Measurements from ENCODE around the gene WEE1. TPM values are rescaled to one million over a fixed set of nuclear protein-coding genes. Genes with fewer than 3 reads are reported as not detected.
"Not testable (repeated sequence)": the region's sequence is repeated elsewhere in the genome, so short reads cannot be mapped to it uniquely, and the experiment has no call there.

WEE1 gene
- total RNA-seq, 1 donor from 2014 or later = 66.4 TPM

- Mint-ChIP-seq H3K27ac (peak overlapping the region; percentile 47), H3K4me1 (peaks cover 43% of the 10 kb centered on the region), H3K9me3 (no peaks in the 10 kb centered on the region), H3K36me3 (no peaks in the 10 kb centered on the region), H3K4me3 (no peak overlapping the region), H3K27me3 (ENCODE audit: low read depth) (no peaks in the 10 kb centered on the region)
- no peak for DNase-seq (ENCODE audit: low spot score in 2 of 2, unreplicated experiment in 2 of 2)
- TF ChIP-seq CTCF (IDR thresholded peaks at IDR 0.05; ENCODE audit: unreplicated experiment) = no peak
Measured at GRCh38 chr11:9616858-9617257, 43.4 kb downstream of the WEE1 start.

- no peak for DNase-seq (ENCODE audit: low spot score in 2 of 2, unreplicated experiment in 2 of 2)
- Mint-ChIP-seq H3K27ac (peak overlapping the region; percentile 68), H3K27me3 (ENCODE audit: low read depth) (no peaks in the 10 kb centered on the region), H3K4me3 (no peak overlapping the region), H3K4me1 (peaks cover 41% of the 10 kb centered on the region), H3K36me3 (peaks cover 1% of the 10 kb centered on the region), H3K9me3 (no peaks in the 10 kb centered on the region)
- no peak for TF ChIP-seq CTCF (IDR thresholded peaks at IDR 0.05; ENCODE audit: unreplicated experiment)
Measured at GRCh38 chr11:9617940-9618339, 44.5 kb downstream of the WEE1 start.

GRCh38 chr11:9619004-9619403 lies 45.5 kb downstream of the WEE1 start:
- no peaks in the 10 kb centered on the region for H3K27me3 Mint-ChIP-seq (ENCODE audit: low read depth)
- no peak for DNase-seq (ENCODE audit: low spot score in 2 of 2, unreplicated experiment in 2 of 2)
- no peaks in the 10 kb centered on the region for H3K9me3 Mint-ChIP-seq
- H3K4me1 Mint-ChIP-seq = peaks cover 33% of the 10 kb centered on the region
- no peak overlapping the region for H3K4me3 Mint-ChIP-seq
- peak overlapping the region; percentile 82 for H3K27ac Mint-ChIP-seq
- TF ChIP-seq CTCF (IDR thresholded peaks at IDR 0.05; ENCODE audit: unreplicated experiment) = no peak
- H3K36me3 Mint-ChIP-seq = peaks cover 1% of the 10 kb centered on the region

- no peak overlapping the region for H3K27ac Mint-ChIP-seq
- H3K27me3 Mint-ChIP-seq (ENCODE audit: low read depth) = no peaks in the 10 kb centered on the region
- H3K4me3 Mint-ChIP-seq = no peak overlapping the region
- TF ChIP-seq CTCF (IDR thresholded peaks at IDR 0.05; ENCODE audit: unreplicated experiment) = no peak
- H3K9me3 Mint-ChIP-seq = no peaks in the 10 kb centered on the region
- no peak for DNase-seq (ENCODE audit: low spot score in 2 of 2, unreplicated experiment in 2 of 2)
- peaks cover 1% of the 10 kb centered on the region for H3K36me3 Mint-ChIP-seq
- H3K4me1 Mint-ChIP-seq = peaks cover 31% of the 10 kb centered on the region
Measured at GRCh38 chr11:9619971-9620370, 46.5 kb downstream of the WEE1 start.

GRCh38 chr11:9622353-9622752 lies 48.9 kb downstream of the WEE1 start:
- H3K4me1 Mint-ChIP-seq = peaks cover 27% of the 10 kb centered on the region
- DNase-seq (ENCODE audit: low spot score in 2 of 2, unreplicated experiment in 2 of 2) = not testable (repeated sequence)

GRCh38 chr11:9623053-9623452 lies 49.6 kb downstream of the WEE1 start:
- H3K36me3 Mint-ChIP-seq; H3K9me3 Mint-ChIP-seq; H3K4me3 Mint-ChIP-seq; H3K27ac Mint-ChIP-seq; DNase-seq (ENCODE audit: low spot score in 2 of 2, unreplicated experiment in 2 of 2); H3K27me3 Mint-ChIP-seq (ENCODE audit: low read depth): not testable (repeated sequence)
- H3K4me1 Mint-ChIP-seq = peaks cover 22% of the 10 kb centered on the region

More at GRCh38 chr11:9622353-9622752, 48.9 kb downstream of the WEE1 start:
- not testable (repeated sequence) for H3K4me3 Mint-ChIP-seq; H3K27ac Mint-ChIP-seq; H3K9me3 Mint-ChIP-seq; H3K27me3 Mint-ChIP-seq (ENCODE audit: low read depth); H3K36me3 Mint-ChIP-seq

GRCh38 chr11:9624448-9624847 lies 51.0 kb downstream of the WEE1 start:
- no peak for DNase-seq (ENCODE audit: low spot score in 2 of 2, unreplicated experiment in 2 of 2)
- Mint-ChIP-seq H3K9me3 (no peaks in the 10 kb centered on the region), H3K4me1 (peaks cover 16% of the 10 kb centered on the region), H3K4me3 (no peak overlapping the region), H3K27me3 (ENCODE audit: low read depth) (no peaks in the 10 kb centered on the region), H3K27ac (peak overlapping the region; percentile 48), H3K36me3 (peaks cover 1% of the 10 kb centered on the region)
- TF ChIP-seq CTCF (IDR thresholded peaks at IDR 0.05; ENCODE audit: unreplicated experiment) = no peak
